GM19395 (cell line): ENCODE measurements around the gene FYB1.

ENCODE experiments used
- ATAC-seq: cut with Tn5 transposase; IDR thresholded peaks from one replicate; pipeline ENCODE4 v1.9.1; 2021; ENCODE audit warnings: mild to moderate bottlenecking, moderate library complexity; ENCODE audit not compliant: unreplicated experiment

Gene FYB1

GRCh38 chr5:39130716-39131115, 88.6 kb downstream of the FYB1 start:
- ATAC-seq: no peak

- ATAC-seq: no peak
Measured at GRCh38 chr5:39121922-39122321, 97.4 kb downstream of the FYB1 start.

- ATAC-seq: no peak
Measured at GRCh38 chr5:39121315-39121714, 98.0 kb downstream of the FYB1 start.

GRCh38 chr5:39120052-39120420, 99.3 kb downstream of the FYB1 start:
- ATAC-seq: no peak

- ATAC-seq: no peak
Measured at GRCh38 chr5:39119404-39120051, 99.8 kb downstream of the FYB1 start.

GRCh38 chr5:39118638-39119037, 100.7 kb downstream of the FYB1 start:
- ATAC-seq: no peak

- ATAC-seq: no peak
Measured at GRCh38 chr5:39117401-39117800, 102.0 kb downstream of the FYB1 start.

GRCh38 chr5:39116344-39117170, 102.8 kb downstream of the FYB1 start:
- no peak for ATAC-seq

- ATAC-seq: no peak
Measured at GRCh38 chr5:39115644-39116343, 103.6 kb downstream of the FYB1 start.

GRCh38 chr5:39114155-39114554, 105.2 kb downstream of the FYB1 start:
- ATAC-seq: no peak

- no peak for ATAC-seq
Measured at GRCh38 chr5:39113354-39113953, 105.9 kb downstream of the FYB1 start.

GRCh38 chr5:39109606-39110005, 109.8 kb downstream of the FYB1 start:
- no peak for ATAC-seq

- no peak for ATAC-seq
Measured at GRCh38 chr5:39108987-39109386, 110.4 kb downstream of the FYB1 start.

- ATAC-seq: no peak
Measured at GRCh38 chr5:39107350-39107749, 112.0 kb downstream of the FYB1 start.

- ATAC-seq: no peak
Measured at GRCh38 chr5:39106322-39106721, 113.0 kb downstream of the FYB1 start.

GRCh38 chr5:39104221-39104620, 115.1 kb downstream of the FYB1 start:
- ATAC-seq: no peak

GRCh38 chr5:39102684-39103155, 116.6 kb downstream of the FYB1 start:
- ATAC-seq: no peak

- ATAC-seq: no peak
Measured at GRCh38 chr5:39100851-39101396, 118.4 kb downstream of the FYB1 start.

GRCh38 chr5:39100301-39100850, 119.0 kb downstream of the FYB1 start:
- no peak for ATAC-seq

- no peak for ATAC-seq
Measured at GRCh38 chr5:39099831-39100230, 119.5 kb downstream of the FYB1 start.

GRCh38 chr5:39093352-39093751, 126.0 kb downstream of the FYB1 start:
- no peak for ATAC-seq
